ENCODE data around the gene SLC2A11.

Gene SLC2A11

DNA sequence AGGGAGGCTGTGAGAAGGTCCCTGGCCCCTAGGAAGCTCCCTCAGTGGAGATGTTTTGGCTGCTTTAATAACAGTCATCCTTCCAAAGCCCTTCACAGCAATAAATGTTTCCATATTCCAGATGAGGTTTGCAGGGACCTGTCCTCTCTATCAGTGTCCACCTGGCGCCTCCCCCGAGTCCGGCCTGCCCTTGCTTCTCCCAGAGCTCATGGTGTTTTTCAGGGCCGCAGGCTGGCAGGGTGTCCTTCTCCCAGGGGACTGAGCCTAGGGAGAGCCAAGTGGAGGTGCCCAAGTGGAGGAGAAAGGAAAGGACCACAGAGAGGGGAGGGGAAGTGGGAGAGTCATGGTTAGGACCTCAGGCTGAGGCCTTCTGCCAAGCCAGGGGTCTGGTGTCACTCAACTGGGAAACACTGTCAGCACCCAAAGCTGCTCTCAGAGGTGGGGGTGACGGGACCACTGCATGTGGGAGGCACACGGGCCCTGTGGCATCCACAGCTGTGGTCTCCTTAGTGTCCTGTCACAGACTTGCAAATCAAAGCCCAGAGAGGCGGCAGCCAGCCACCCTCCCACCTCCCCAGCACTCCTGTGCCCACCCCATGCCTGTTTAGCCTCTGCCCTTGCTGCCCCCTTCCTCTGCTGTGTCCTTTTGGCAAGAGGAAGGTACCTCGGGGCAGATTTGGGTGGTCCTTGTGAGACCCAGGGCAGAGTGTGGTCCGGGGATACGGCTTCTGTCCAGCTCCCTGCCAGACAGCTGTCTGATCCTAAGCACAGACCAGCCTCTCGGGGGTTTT, 25.3 kb upstream of the SLC2A11 start:
- DNase-seq: no peak

GRCh38 chr22:23833017-23833751, 24.5 kb upstream of the SLC2A11 start:
- DNase-seq: no peak

DNA sequence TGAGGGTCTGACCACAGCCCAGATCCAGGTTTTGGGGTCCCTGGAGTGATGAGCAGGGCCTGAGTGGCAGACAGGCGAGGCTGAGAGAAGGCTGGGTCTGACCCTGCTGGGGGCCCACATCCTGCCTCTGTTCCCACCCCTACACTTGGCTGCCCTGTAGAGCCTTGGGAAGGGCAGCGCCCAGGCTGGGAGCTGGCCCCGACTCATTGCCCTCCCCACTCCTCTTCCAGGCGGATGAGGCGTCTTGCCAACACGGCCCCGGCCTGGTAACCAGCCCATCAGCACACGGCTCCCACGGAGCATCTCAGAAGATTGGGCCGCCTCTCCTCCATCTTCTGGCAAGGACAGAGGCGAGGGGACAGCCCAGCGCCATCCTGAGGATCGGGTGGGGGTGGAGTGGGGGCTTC, 23.8 kb upstream of the SLC2A11 start:
- no peak for DNase-seq

- no peak for DNase-seq
These were observed 23.3 kb upstream of the SLC2A11 start for GRCh38 chr22:23834406-23834792.

GRCh38 chr22:23834793-23835483, 22.7 kb upstream of the SLC2A11 start:
- DNase-seq: no peak

DNA sequence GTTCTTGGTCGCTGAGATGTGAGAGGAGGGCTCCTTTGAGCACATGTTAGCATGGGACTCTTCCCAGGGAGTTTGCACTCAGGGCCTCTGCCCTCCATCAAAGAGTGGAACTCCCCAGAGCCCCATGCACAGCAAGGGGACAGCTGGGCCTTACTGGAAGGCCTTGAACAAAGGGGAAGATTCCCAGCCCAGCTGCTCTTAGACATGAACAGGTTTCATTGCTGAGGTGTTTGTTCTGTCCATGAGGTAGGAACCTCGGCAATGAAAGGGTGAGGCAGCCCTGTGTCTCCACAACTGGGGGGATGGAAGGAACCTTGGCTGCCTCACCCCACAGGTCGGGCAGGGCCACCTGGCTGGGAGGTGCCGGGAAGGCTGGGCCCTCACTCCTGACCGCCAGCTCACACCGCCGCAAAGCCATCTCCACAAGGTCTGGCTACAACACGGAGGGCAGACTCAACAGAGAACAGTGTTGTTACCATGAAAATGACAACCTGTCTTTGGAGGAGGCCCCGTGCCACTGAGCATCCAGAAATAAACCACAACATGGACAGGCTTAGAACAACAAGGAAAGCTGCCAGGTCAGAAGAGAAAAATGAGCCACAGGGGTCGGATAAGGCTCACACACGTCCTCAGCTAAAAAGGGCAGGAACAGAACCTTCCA, 22.1 kb upstream of the SLC2A11 start:
- no peak for DNase-seq

DNA sequence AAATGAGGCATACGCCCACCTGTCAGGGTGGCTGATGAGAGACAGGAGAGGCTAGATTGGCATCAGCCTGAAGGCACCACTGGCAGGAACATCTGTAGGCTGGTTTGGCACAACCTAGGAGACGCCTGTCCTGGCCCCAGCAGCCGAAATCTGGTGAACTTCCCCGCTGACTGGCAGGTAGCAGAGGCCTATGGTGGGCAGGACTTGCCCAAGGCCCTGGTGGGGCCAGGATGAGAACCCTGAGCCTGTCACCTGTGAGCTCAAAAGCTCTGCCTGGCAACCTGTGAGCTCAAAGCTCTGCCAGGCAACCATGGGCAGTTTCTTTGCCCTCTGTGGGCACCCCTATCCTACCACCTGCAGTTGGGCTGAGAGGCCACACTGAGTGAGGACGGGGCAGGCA, 21.4 kb upstream of the SLC2A11 start:
- DNase-seq: no peak

DNA sequence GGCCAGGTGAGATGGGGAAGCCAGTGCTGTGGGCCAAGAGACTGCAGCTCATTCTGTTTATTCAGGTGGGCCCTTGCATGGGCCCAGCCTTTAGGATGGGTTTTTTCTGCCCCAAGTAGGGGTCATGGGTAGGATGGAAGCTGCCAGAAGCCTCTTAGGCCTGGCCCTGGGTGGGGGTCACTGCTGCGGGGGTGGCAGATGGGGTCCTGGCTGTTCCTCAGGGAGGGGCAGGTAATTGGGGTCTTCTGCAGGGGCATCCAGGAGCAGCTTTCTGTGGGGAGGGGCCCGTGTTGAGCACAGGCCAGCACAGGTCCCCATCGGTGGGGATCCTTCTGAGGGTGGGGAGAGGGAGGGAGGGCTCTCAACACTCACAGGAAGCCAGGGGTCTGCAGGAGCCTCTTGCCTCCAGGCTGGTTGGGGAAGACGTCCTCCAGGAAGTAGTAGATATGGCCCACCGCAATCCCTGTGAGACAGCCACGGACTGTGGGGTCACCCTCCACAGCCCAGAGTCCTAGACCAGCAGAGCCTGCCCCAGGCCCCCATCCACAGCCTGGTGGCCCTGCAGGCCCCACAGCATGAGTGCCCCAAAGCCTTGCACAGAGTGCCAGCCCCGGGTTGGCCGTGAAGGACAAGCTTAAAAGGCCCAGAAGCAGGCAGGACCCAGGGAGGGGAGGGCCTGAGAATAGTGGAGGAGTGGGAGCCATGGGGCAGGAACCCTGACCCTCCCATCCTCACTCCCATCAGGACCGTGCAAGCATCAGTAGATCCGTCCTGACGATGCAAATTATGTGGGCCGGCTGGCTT, 20.8 kb upstream of the SLC2A11 start:
- DNase-seq: no peak

GRCh38 chr22:23837496-23837859, 20.2 kb upstream of the SLC2A11 start:
- no peak for DNase-seq

DNA sequence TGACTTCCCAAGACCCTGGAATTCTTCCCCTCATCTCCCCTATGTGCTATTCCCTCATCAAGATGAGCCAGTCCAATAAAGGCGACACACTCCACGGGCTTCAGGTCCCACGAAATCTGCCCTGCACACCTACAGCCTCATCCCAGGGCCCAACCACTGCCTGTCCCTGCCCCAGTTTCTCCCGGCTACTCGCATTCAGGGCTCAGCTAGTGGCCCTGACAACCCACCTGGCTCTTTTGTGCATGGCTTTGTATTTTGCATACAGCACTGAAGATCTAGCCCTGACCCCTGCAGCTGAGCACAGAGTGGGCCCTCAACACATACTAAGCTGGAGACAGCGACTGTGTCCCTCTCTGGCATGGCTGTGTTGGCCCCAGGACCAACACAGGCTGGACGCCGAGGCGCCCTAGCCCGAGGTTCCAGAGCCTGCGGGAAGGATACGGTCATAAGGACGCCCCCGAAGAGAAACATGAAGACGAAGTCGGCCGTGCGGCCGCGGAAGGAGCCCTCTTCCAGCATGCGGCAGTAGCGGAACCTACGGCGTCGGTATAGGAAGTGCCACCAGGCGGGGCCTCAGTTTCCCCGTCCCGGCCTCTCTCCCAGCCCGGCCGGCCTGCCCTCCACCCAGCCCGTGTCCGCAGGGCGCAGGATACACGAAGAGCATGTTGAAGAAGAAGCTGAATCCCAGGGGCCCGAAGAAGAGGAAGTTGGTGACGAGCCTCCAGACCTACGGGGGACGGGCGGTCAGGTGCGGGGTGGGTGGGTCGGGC, 19.6 kb upstream of the SLC2A11 start:
- peak; percentile 83 for DNase-seq

DNA sequence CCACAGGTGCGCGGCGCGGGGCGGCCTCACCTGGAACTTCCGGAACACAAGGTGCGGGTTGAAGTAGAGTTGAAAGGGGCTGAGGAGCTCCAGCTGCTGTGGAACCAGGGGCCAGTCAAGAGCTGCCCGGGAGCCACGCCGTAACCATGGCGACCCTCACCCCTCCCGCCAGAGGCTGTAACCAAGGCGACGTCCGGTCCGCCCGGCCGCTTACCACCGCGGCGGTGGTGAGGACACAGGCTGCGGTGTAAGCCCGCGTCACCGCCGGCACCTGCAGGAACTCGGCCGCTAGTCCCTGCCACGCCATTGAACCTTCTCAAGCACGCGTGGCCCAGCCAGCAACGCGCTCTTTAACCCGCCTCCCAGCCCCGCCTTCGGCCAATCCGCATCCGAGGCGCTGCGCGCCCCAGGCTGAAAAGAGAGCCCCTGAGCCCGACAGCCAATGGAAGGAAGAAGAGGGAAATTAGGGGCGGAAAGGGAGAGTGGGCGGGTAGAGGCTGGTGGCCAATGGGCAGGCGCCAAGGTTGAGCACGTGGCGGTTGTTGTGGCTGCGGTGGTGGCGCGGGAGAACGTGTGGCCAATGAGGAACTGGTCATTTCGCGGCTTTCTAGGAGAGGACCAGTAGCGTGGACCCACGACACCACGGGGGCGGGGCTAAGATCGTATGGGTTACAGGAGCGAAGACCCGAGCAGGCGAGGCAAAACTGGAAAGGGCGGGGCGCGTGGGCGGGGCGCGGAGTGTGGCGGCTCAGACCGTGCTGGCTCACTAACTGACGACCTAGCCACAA, 18.8 kb upstream of the SLC2A11 start, which contains the start of gene DERL3:
Gene DERL3 (minus strand): TSS at position 326 of the 788 bp plus-strand sequence. CDS start 19 bp downstream, at position 307.
- DNase-seq: peak; percentile 100

GRCh38 chr22:23840026-23840425, 17.6 kb upstream of the SLC2A11 start:
- DNase-seq: no peak

GRCh38 chr22:23841292-23841691, 16.4 kb upstream of the SLC2A11 start:
- no peak for DNase-seq

GRCh38 chr22:23841736-23842445, 15.8 kb upstream of the SLC2A11 start:
- DNase-seq: no peak

GRCh38 chr22:23842599-23842998, 15.1 kb upstream of the SLC2A11 start:
- no peak for DNase-seq

- DNase-seq: no peak
These were observed 12.9 kb upstream of the SLC2A11 start for GRCh38 chr22:23844739-23845202.

DNA sequence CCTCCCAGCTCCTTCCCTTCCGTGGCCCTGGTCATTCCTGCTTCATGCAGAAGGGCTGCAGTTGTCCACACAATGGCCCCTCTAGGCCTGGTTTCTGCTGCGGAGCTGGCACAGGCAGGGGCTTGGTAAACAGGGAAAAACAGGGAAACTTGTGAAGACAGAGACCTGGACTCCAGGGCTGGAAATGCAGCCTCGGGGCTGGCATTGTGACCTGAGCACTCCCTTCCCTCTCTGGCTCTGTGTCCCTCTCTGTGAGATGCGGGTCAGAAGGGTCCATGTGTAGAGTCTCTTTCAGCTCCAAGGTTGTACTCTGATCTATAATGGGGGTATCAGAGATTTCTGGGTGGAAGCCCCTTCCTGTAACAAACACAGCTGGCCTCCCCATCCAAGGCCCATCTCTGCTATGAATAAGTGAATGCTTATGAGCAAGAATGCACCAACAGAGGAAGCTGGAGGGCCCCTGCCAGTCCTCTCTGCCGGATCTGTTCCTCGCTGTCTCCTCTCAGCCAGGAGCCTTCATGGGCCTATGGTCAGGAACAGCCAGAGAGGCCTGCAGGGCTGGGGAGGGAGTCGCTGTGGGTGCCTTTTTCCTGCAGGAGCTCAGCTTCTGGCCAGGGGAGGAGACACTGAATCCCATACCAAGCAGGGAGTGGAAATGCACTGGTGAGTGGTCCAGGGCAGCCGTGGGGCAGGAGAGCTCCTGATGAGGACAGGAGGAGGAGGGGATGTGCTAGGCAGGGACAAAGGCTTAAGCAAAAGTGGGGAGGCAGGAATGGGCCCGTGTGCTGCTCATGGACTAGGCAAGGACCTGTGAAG, 12.2 kb upstream of the SLC2A11 start:
- no peak for DNase-seq

- no peak for DNase-seq
These were observed 11.6 kb upstream of the SLC2A11 start for GRCh38 chr22:23846081-23846469.
